HEK293 (cell line): ENCODE results near the gene SCGB3A1.

ENCODE experiments used
- CTCF ChIA-PET: fragments of 350-600 bp; formaldehyde crosslinking; extraction: SDS; loops from one replicate; lab custom pipeline; 2021; ENCODE audit warnings: antibody characterized with exemption; lab: Yijun Ruan, JAX
- POLR2A ChIA-PET: fragments of 300-600 bp; formaldehyde crosslinking; extraction: SDS; loops from one replicate; lab custom pipeline; 2020; ENCODE audit warnings: antibody characterized with exemption, inconsistent platforms; lab: Yijun Ruan, JAX
- H3K27ac ChIP-seq: fragments of 200-500 bp; sonication (Bioruptor generic); 2 replicates; pipeline ENCODE4 v1.5.1; 2014; ENCODE audit warnings: low read depth, low read length, control low read depth, inconsistent platforms; ENCODE audit errors: extremely low read depth
- H3K36me3 ChIP-seq, 2 experiments: fragments of 200-500 bp in 1 of 2; sonication (Bioruptor generic) in 1 of 2; 1 replicate in 1 of 2; 2 replicates in 1 of 2; pipeline ENCODE4 v1.5.1; 2014 to 2017; ENCODE audit warnings: inconsistent platforms in 2 of 2, low read length in 2 of 2; ENCODE audit not compliant: control insufficient read depth in 2 of 2, insufficient read depth in 1 of 2
- H3K4me1 ChIP-seq: fragments of 200-500 bp; sonication (Bioruptor generic); 2 replicates; pipeline ENCODE4 v1.5.1; 2014; ENCODE audit warnings: mild to moderate bottlenecking, low read length, inconsistent platforms; ENCODE audit not compliant: control insufficient read depth, insufficient read depth
- H3K4me3 ChIP-seq: 2 replicates; pipeline ENCODE4 v1.5.1; 2011; ENCODE audit warnings: low read depth, mild to moderate bottlenecking, control low read depth, low read length, moderate library complexity
- H3K9me3 ChIP-seq: fragments of 200-500 bp; sonication (Bioruptor generic); 2 replicates; pipeline ENCODE4 v1.5.1; 2014; ENCODE audit warnings: low read depth, low read length, inconsistent platforms; ENCODE audit not compliant: control insufficient read depth, insufficient read depth
- FEZF1 ChIP-seq: fragments of 450-650 bp; formaldehyde crosslinking; IDR thresholded peaks from 2 replicates; pipeline ENCODE4 v1.5.1; 2016; ENCODE audit warnings: missing biosample characterization, missing genetic modification characterization
- GLI4 ChIP-seq: fragments of 450-650 bp; formaldehyde crosslinking; IDR thresholded peaks from 2 replicates; pipeline ENCODE4 v1.5.1; 2016; ENCODE audit warnings: missing biosample characterization, missing genetic modification characterization
- GLIS2 ChIP-seq: fragments of 450-650 bp; formaldehyde crosslinking; IDR thresholded peaks from 2 replicates; pipeline ENCODE4 v1.5.1; 2016; ENCODE audit warnings: missing biosample characterization, missing genetic modification characterization
- SCRT2 ChIP-seq: fragments of 450-650 bp; formaldehyde crosslinking; IDR thresholded peaks from 2 replicates; pipeline ENCODE4 v1.5.1; 2016; ENCODE audit warnings: missing biosample characterization, missing genetic modification characterization
- SP7 ChIP-seq: fragments of 450-650 bp; formaldehyde crosslinking; IDR thresholded peaks from 2 replicates; pipeline ENCODE4 v1.5.1; 2016; ENCODE audit warnings: missing biosample characterization, missing genetic modification characterization
- ZBTB1 ChIP-seq: fragments of 450-650 bp; formaldehyde crosslinking; IDR thresholded peaks from 2 replicates; pipeline ENCODE4 v1.5.1; 2016; ENCODE audit warnings: missing biosample characterization, missing genetic modification characterization
- ZNF121 ChIP-seq: fragments of 450-650 bp; formaldehyde crosslinking; IDR thresholded peaks from 2 replicates; pipeline ENCODE4 v1.5.1; 2016; ENCODE audit warnings: missing biosample characterization, missing genetic modification characterization
- ZNF133 ChIP-seq: fragments of 450-650 bp; formaldehyde crosslinking; IDR thresholded peaks from 2 replicates; pipeline ENCODE4 v1.5.1; 2016; ENCODE audit warnings: missing biosample characterization, missing genetic modification characterization
- ZNF155 ChIP-seq: fragments of 450-650 bp; formaldehyde crosslinking; IDR thresholded peaks from 2 replicates; pipeline ENCODE4 v1.5.1; 2016; ENCODE audit warnings: missing biosample characterization, missing genetic modification characterization
- ZNF214 ChIP-seq: fragments of 450-650 bp; formaldehyde crosslinking; IDR thresholded peaks from 2 replicates; pipeline ENCODE4 v1.5.1; 2017; ENCODE audit warnings: missing biosample characterization, mild to moderate bottlenecking, missing genetic modification characterization, borderline replicate concordance
- ZNF248 ChIP-seq: fragments of 450-650 bp; formaldehyde crosslinking; IDR thresholded peaks from 2 replicates; pipeline ENCODE4 v1.5.1; 2017; ENCODE audit warnings: missing biosample characterization, missing genetic modification characterization
- ZNF274 ChIP-seq, 2 experiments: fragments of 200-500 bp in 1 of 2; fragments of 450-650 bp in 1 of 2; sonication (Bioruptor generic) in 1 of 2; formaldehyde crosslinking in 1 of 2; IDR thresholded peaks; 2 replicates each; pipeline versions ENCODE4 v1.5.1 to v1.6.1; 2014 to 2016; ENCODE audit warnings: borderline replicate concordance in 1 of 2, inconsistent platforms in 1 of 2, low read length in 1 of 2, missing biosample characterization in 1 of 2, missing genetic modification characterization in 1 of 2
- ZNF423 ChIP-seq: fragments of 450-650 bp; formaldehyde crosslinking; IDR thresholded peaks from 2 replicates; pipeline ENCODE4 v1.5.1; 2016; ENCODE audit warnings: missing biosample characterization, missing genetic modification characterization
- ZNF433 ChIP-seq: fragments of 450-650 bp; formaldehyde crosslinking; IDR thresholded peaks from 2 replicates; pipeline ENCODE4 v1.5.1; 2016; ENCODE audit warnings: missing biosample characterization, missing genetic modification characterization, low read depth
- ZNF530 ChIP-seq: fragments of 450-650 bp; formaldehyde crosslinking; IDR thresholded peaks from 2 replicates; pipeline ENCODE4 v1.5.1; 2016; ENCODE audit warnings: low read depth, missing biosample characterization, missing genetic modification characterization
- ZNF555 ChIP-seq: fragments of 450-650 bp; formaldehyde crosslinking; conservative IDR thresholded peaks from 2 replicates; pipeline ENCODE4 v1.5.1; 2017; ENCODE audit warnings: missing biosample characterization, mild to moderate bottlenecking, missing genetic modification characterization, inconsistent platforms
- ZNF571 ChIP-seq: fragments of 450-650 bp; formaldehyde crosslinking; IDR thresholded peaks from 2 replicates; pipeline ENCODE4 v1.5.0; 2017; ENCODE audit warnings: missing biosample characterization, missing genetic modification characterization
- ZNF654 ChIP-seq: fragments of 450-650 bp; formaldehyde crosslinking; IDR thresholded peaks from 2 replicates; pipeline ENCODE4 v1.5.1; 2016; ENCODE audit warnings: low read depth, missing biosample characterization, missing genetic modification characterization
- ZNF660 ChIP-seq: fragments of 450-650 bp; IDR thresholded peaks from 2 replicates; pipeline ENCODE4 v1.5.1; 2018; ENCODE audit warnings: missing biosample characterization, mild to moderate bottlenecking, missing genetic modification characterization
- ZNF768 ChIP-seq: fragments of 450-650 bp; formaldehyde crosslinking; IDR thresholded peaks from 2 replicates; pipeline ENCODE4 v1.5.1; 2018; ENCODE audit warnings: missing biosample characterization, mild to moderate bottlenecking, missing genetic modification characterization
- TF ChIP-seq, protein P1 (sequence below): fragments of 450-650 bp; IDR thresholded peaks from 2 replicates; pipeline ENCODE4 v1.5.1; 2018; ENCODE audit warnings: missing biosample characterization, mild to moderate bottlenecking, missing genetic modification characterization
- TF ChIP-seq, protein P2 (sequence below): fragments of 450-650 bp; IDR thresholded peaks from 2 replicates; pipeline ENCODE4 v1.5.1; 2018; ENCODE audit warnings: missing biosample characterization, missing genetic modification characterization

The SCGB3A1 gene

DNA sequence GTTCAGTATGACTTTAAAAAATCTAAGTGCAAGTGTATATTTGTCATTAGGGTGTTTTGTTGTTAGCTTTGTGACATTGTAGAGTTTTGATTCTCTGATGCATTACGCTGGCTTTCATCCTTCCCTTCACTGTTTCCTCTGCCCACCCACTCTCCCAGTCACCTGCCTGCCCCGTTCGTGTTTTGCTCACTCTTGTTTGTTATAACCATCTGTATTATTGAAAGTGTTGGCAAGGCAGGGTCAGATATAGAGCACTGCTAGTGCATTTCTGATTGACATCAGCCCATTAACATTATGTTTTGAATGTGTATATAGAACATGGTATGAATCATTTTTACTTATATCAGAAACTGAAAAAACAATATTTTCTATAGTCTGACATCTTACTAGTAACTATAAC lies 27.3 kb downstream of the SCGB3A1 start (continued):
- no peak for TF ChIP-seq ZNF660 (tag by site-specific recombination)
- TF ChIP-seq ZNF555 (tag by site-specific recombination), result no peak

DNA sequence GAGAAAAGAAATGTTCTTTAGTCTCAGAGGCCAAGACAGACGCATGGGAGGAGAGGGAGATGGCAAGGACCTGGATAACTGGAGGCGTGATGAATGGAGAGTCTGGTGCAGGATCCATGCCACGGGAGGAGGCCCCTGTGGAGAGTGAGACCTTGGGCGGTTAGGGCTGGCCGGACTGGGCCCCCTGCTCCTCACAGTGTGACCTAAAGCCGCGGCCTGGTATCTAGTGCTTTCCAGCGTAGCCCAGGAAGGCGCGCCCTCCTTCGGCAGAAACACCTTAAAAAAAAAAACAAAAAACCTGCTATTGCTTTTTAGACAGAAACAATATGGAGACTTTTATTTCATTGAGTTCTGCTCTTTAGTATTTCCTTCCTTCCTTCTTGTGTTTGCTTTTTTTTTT lies 33.1 kb downstream of the SCGB3A1 start:
- ChIA-PET POLR2A (no interaction called here), CTCF (interaction anchor here (0.6 kb wide), 2 partner anchors 57 to 96 kb away, joined by 3 read pairs; no protein-coding TSS in a partner anchor)
- no peak overlapping the region for H3K4me3 ChIP-seq
- no peaks in the 10 kb centered on the region for H3K4me1 ChIP-seq
- TF ChIP-seq ZNF274 (IDR thresholded peaks at IDR 0.05; ENCODE audit: low read length), result no peak
- TF ChIP-seq ZNF274 (tag by site-specific recombination; IDR thresholded peaks at IDR 0.05; ENCODE audit: borderline replicate concordance), result no peak
- no peak for TF ChIP-seq ZNF530 (tag by site-specific recombination)
- no peak for TF ChIP-seq ZNF571 (tag by site-specific recombination)
- TF ChIP-seq SP7 (tag by site-specific recombination), result no peak
- TF ChIP-seq ZNF121 (tag by site-specific recombination), result no peak
- TF ChIP-seq ZNF133 (tag by site-specific recombination), result no peak
- no peak for TF ChIP-seq ZBTB1 (tag by site-specific recombination)
- no peak for TF ChIP-seq FEZF1
- no peak for TF ChIP-seq ZNF423
- TF ChIP-seq ZNF214, result no peak
- TF ChIP-seq ZNF155, result no peak
- no peak for TF ChIP-seq ZNF555 (tag by site-specific recombination)
- TF ChIP-seq ZNF654, result no peak
- TF ChIP-seq, protein P1, sequence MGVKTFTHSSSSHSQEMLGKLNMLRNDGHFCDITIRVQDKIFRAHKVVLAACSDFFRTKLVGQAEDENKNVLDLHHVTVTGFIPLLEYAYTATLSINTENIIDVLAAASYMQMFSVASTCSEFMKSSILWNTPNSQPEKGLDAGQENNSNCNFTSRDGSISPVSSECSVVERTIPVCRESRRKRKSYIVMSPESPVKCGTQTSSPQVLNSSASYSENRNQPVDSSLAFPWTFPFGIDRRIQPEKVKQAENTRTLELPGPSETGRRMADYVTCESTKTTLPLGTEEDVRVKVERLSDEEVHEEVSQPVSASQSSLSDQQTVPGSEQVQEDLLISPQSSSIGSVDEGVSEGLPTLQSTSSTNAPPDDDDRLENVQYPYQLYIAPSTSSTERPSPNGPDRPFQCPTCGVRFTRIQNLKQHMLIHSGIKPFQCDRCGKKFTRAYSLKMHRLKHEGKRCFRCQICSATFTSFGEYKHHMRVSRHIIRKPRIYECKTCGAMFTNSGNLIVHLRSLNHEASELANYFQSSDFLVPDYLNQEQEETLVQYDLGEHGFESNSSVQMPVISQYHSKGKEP, result no peak
- TF ChIP-seq SCRT2 (tag by site-specific recombination), result no peak
- H3K9me3 ChIP-seq, result no peaks in the 10 kb centered on the region
- peaks cover 11 to 57% of the 10 kb centered on the region in 2 experiments; a peak in 2 of 3 replicates for H3K36me3 ChIP-seq
- H3K27ac ChIP-seq, result no peak overlapping the region

DNA sequence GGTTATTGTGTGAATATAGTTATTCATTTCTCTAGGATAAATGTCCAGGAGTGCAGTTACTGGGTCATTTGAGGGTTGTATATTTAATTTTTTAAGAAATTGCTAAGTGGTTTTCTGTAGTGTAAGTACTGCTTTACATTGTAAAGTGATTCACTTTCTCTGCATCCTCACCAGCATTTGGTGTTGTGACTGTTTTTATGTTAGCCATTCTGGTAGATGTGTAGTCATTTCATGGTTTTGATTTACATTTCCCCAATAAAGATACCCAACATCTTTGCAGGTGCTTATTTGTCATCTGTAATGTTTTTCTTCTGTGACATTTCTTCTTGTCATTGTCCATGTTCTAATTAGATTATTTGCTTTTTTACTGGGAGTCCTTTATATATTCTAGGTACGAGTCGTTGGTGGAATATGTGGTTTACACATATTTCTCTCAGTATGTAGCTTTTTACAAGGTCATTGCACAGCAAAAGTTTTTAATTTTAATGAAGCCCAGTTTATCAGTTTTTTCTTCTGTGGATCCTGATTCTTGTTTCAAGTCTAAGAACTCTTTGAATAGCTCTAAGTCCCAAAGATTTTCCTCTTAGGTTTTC lies 34.0 kb downstream of the SCGB3A1 start:
- ChIA-PET POLR2A (no interaction called here), CTCF (no interaction called here)
- H3K4me3 ChIP-seq, result no peak overlapping the region
- H3K4me1 ChIP-seq, result no peaks in the 10 kb centered on the region
- no peak for TF ChIP-seq ZNF248 (tag by site-specific recombination)
- TF ChIP-seq ZNF433 (tag by site-specific recombination), result no peak
- TF ChIP-seq, protein P2, sequence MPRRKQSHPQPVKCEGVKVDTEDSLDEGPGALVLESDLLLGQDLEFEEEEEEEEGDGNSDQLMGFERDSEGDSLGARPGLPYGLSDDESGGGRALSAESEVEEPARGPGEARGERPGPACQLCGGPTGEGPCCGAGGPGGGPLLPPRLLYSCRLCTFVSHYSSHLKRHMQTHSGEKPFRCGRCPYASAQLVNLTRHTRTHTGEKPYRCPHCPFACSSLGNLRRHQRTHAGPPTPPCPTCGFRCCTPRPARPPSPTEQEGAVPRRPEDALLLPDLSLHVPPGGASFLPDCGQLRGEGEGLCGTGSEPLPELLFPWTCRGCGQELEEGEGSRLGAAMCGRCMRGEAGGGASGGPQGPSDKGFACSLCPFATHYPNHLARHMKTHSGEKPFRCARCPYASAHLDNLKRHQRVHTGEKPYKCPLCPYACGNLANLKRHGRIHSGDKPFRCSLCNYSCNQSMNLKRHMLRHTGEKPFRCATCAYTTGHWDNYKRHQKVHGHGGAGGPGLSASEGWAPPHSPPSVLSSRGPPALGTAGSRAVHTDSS (tag by site-specific recombination), result no peak
- TF ChIP-seq ZNF768 (tag by site-specific recombination), result no peak
- no peak for TF ChIP-seq GLIS2 (tag by site-specific recombination)
- no peak for TF ChIP-seq GLI4
- no peaks in the 10 kb centered on the region for H3K9me3 ChIP-seq
- no peak overlapping the region for H3K27ac ChIP-seq
- H3K36me3 ChIP-seq, result peaks cover 11 to 60% of the 10 kb centered on the region in 2 experiments; a peak in 2 of 3 replicates
